ENCODE data around the gene NXNL1.
A peak's percentile ranks its signal among the peaks of the same experiment; 100 is the strongest.
"Not testable (repeated sequence)": the region's sequence is repeated elsewhere in the genome, so short reads cannot be mapped to it uniquely, and the experiment has no call there.

The NXNL1 gene

DNA sequence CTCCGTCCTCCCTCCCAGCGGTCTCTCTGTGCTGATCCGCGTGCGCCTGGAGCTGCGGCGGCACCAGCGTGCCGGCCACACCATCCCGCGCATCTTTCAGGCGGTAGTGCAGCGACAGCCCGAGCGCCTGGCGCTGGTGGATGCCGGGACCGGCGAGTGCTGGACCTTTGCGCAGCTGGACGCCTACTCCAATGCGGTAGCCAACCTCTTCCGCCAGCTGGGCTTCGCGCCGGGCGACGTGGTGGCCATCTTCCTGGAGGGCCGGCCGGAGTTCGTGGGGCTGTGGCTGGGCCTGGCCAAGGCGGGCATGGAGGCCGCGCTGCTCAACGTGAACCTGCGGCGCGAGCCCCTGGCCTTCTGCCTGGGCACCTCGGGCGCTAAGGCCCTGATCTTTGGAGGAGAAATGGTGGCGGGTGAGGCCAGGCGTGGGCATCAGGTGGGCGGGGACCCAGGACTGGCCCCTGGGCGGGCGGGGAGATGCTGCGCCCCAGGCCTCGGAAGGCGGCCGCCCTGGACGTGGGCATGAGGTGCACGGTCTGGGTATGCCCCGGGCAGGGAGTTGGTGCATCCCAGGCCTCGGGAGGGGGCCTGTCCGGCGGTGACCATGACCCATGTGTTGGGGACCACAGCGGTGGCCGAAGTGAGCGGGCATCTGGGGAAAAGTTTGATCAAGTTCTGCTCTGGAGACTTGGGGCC, 26.0 kb upstream of the NXNL1 start:
- no peak for DNase-seq (ENCODE audit: low spot score)

DNA sequence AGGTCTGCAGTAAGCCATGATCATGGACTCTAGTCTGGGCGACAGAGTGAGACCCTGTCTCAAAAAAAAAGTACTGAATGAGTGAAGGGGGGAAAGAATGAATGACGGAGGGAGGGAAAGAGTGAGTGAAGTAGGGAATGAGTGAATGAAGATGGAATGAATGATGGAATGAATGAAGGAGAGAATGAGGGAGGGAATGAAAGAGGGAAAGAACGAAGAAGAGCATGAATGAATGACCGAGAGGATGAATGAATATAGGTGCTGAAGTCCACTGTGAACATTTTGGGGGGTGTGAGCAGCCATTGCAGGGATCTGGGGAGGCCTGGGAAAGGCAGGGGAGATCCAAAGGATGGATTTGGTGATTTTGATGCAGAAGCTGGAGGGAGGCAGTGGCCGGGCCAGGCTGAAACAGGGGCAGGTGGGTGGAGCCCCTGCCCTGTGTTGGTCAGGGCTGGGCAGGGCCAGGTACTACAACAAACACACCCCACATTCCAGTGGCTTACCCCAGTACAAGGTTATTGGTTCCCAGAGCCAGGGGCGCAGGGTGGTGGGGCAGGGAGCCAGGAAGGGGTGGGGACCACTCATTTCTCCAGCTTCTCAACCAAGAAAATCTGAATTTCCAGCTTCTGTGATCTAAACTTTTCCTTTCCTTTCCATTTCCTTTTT, 23.9 kb upstream of the NXNL1 start:
- DNase-seq (ENCODE audit: low spot score), result no peak

DNA sequence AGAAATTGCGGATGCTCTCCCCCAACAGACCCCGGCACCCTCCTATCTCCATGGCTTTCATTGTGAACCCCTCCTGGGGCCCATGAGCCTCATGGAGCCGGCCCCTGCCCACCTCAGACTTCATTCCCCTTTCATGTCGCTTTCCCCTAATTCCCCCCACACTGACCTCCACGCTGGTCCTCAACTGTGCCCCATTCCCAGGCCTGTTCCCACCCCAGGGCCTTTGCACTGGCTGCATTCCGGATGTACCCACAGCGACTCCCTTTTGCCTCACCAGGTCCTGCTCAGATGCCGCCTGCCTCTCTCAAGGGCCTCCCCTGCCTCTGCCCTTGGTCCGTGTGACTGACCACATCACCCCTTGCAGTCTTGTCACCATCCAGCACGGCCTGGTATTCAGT, 22.9 kb upstream of the NXNL1 start:
- DNase-seq (ENCODE audit: low spot score), result no peak

DNA sequence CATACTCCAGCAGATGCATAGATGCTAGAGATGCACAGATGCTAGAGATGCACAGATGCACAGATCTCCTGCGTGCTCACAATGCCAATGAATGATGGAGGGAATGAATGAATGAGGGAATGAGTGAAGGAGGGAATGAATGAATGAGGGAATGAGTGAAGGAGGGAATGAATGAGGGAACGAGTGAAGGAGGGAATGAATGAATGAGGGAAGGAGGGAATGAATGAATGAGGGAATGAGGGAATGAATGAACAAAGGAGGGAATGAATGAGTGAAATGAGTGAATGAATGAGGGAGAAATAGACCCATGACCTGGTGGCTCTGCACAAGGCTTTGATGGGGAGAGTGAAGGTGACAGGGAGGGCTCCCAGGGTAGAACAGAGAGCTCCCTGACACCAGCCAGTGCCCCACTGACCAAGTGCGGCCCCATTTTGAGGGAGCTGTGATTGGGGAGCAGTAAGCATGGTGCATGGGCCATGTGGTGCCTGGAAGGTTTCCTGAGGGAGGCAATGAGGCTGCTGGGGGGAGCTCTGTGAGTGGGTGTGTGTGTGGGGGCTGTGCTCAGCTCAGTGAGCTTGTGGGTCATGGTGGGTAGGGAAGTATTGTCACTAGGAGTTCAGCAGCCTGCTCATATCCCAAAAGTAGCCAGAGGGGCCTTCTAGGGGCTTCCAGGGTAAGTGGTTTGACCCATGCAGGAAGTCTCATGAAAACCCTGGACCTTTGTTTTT, 22.3 kb upstream of the NXNL1 start:
- DNase-seq (ENCODE audit: low spot score), result no peak

DNA sequence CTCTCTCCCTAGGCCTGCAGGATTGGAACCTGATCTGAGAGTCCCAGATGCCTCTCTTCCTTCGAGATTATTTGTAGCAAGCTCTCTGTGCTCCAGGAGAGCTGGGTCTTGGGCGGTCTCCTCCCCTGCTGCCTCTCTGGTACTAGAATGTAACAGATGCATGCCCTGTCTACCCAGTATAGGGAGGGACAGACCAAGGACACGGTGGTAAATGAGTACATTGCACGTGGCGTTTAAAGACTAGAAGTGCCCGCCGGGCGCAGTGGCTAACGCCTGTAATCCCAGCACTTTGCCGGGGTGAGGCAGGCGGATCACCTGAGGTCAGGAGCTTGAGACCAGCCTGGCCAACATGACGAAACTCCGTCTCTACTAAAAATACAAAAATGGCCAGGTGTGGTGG, 21.3 kb upstream of the NXNL1 start:
- no peak for DNase-seq (ENCODE audit: low spot score)

DNA sequence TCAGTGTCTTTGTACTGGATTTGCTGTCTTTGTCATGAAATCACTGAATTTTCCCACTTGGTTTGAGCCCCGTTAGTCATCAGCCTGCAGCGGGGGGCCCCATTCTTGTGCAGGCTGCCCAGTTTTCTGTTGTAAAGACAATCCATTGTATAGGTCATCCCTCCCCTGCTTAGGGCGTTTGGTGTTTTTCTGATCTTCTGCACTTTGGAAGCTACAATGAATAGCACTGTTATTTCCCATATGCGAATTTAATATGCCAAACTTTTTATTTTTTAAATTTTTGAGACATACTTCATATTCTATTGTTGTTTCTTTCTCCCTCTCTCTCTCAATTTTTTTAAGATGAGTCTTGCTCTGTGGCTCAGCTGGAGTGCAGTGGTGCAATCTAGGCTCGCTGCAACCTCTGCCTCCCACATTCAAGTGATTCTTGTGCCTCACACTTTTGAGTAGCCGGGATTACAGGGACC, 18.6 kb upstream of the NXNL1 start:
- DNase-seq (ENCODE audit: low spot score), result peak; percentile 38

DNA sequence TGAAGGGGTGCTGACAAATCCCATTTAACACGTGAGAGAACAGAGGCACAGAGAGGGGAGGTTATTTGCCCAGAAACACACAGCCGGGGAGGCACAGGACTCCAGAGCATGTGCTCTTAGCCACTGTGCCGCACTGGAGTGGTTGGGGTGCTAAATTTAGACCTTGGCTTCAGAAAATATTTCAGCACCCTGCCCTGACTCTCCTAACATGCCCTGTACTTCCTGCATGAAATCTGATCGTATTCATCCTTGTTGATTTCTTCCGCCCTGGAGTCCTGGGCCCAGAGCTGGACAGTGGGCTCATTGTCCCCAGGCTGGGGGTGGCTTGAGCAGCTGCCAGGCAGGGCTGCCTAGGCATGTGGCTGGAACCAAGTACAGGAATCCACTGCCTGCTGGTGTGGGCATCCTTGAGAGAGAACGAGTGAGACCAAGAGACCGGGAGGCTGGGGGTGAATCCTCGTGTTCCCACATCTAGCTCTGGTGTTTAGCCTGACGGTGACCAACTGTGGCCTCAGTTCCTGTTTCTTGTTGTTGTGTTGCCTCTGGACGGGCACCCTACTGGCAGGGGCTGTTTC, 14.9 kb upstream of the NXNL1 start:
- DNase-seq (ENCODE audit: low spot score), result peak; percentile 44

DNA sequence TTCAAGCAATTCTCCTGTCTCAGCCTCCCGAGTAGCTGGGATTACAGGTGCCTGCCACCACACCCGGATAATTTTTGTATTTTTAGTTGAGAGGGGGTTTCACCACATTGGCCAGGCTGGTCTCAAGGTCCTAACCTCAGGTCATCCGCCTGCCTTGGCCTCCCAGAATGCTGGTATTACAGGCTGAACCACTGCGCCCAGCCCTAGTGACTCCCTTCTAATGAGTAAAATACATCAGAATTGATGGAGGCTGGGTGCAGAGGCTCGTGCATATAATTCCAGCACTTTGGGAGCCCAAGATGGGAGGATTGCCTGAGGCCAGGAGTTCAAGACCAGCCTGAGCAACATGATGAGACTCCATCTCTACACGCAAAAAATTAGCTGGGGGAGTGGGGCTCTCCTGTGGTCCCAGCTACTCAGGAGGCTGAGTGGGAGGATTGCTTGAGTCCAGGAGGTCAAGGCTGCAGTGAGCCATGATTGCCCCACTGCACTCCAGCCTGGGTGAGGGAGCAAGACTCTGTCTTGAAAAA, 14.3 kb upstream of the NXNL1 start:
- not testable (repeated sequence) for DNase-seq (ENCODE audit: low spot score)

DNA sequence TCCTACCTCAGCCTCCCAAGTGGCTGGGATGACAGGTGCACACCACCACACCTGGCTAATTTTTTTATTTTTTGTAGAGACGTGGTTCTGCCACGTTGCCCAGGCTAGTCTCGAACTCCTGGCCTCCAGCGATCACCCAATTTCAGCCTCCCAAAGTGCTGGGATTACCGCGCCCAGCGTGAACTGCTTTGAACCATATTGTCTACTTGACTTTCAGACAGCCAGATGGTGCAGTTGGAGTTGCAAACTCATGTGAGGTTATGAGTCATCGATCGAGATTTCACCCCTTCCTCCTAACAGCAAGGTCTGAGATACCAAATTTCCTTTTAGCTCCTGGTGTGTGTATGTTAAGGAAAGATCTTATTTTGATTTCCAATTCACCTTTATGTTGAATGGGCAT, 12.3 kb upstream of the NXNL1 start:
- DNase-seq (ENCODE audit: low spot score), result no peak

DNA sequence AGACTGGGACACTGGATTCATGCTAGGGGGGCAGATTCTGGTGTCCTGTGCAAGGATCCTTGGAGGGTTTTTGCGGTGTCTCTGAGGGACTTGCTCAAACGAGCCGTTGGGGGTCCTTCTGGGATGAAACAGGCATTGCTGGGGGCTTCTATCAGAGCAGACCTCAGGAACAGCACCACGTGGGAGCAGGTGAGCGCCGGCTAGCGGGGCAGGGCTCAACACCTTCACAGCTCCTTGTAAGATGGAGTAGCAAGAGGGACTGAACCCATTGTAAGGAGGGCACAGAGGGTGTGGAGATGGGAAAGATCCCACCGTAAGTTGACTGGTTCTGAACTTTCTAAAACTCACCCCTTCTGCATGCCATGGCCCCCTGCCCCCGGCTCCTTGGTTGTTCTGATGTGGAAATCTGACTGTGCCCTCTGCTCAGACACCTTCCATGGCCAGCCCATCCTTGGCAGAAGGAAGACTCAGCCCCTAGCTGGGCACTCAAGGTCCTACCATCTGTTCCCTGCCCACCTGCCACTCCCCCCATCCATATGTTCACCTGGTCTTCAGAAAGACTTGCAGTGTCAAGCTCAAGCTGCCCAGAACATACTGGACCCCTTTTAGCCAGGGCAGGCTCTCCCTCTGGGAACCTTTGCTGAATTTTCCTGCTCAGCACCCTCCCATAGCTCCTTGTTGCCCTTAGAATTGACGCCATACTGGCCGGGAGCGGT, 10.8 kb upstream of the NXNL1 start:
- no peak for DNase-seq (ENCODE audit: low spot score)

DNA sequence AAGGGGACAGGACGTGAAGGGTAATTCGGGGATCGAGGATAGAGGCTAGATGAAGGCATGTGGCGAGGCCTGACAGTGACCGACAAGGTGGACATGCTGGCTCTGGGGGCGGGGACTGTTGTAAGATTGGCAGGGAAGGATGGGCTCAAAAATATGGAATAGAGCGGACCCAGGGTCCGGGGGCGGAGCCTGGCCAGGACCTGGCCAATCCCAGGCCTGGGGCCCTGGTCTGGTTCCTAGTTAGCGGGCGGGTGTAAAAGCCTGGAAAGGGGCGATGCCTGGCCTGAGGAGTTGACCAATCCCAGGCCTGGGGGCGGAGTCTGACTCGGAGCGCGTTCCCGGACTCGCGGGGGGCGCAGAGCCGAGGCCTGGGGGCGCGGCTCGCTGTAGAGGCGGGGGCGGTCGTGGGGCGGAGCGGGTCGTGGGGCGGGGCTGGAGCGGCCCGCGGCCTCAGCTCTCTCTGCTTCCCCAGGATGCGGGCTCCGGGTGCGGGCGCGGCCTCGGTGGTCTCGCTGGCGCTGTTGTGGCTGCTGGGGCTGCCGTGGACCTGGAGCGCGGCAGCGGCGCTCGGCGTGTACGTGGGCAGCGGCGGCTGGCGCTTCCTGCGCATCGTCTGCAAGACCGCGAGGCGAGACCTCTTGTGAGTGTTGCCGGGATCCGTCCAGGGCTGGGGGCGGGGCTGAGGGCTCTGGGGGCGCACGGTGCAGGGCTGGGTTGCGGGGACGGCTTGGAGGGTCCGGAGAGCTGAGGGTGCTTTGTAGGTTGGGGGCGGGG, 9.5 kb upstream of the NXNL1 start, which contains the start of gene SLC27A1:
Gene SLC27A1, plus strand, starts transcription at position 457 of the 774 bp plus-strand sequence. Its CDS starts 17 bp downstream, at position 474.
- DNase-seq (ENCODE audit: low spot score), result peak; percentile 96

DNA sequence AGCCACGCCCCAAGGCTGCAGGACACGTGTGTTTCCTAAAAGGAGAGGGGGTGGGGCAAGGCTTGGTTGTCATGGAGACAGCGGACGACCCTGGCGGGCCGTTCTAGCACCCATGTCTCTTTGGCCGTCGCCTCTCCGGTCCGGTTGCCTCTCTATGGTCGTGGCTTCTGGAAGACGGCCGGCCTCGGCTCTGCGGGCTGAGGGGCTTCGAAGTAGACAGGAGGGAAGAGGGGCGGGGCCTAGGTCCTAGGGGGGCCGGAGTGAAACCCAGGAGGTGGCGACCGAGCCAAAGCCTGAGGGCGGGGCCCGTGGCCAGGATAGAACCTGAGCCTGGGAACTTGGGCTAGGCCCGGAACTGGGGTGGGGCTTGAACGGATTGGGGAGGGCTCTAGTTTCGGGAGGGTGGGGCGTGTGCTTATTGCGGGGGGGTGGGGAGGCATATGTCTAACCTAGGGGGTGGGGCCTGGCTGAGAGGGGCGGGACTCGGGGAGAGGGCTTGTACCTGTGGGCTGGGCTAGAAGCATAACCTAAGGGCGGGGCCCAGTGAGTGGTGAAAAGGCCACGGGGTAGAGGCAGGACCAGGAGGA, 8.8 kb upstream of the NXNL1 start:
- DNase-seq (ENCODE audit: low spot score), result peak; percentile 90

DNA sequence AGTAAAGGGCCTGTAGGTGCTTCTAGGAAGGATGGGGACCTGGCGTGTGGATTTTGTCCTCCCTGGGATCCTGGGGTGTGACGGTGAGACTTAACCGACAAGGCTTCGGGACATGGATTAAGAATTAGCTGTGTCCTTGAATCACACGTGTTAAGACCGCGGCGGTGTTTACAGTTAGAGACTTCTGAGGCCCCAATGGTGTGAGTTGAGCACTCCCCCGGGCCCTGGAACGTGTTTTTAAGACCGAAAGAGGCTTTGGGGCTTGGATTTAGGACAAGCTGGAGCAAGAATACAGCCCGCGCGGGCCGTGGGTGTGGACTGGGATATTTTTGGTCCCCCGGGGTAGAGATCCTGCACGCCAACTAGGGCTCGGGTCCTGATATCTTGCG, 8.4 kb upstream of the NXNL1 start:
- no peak for DNase-seq (ENCODE audit: low spot score)

DNA sequence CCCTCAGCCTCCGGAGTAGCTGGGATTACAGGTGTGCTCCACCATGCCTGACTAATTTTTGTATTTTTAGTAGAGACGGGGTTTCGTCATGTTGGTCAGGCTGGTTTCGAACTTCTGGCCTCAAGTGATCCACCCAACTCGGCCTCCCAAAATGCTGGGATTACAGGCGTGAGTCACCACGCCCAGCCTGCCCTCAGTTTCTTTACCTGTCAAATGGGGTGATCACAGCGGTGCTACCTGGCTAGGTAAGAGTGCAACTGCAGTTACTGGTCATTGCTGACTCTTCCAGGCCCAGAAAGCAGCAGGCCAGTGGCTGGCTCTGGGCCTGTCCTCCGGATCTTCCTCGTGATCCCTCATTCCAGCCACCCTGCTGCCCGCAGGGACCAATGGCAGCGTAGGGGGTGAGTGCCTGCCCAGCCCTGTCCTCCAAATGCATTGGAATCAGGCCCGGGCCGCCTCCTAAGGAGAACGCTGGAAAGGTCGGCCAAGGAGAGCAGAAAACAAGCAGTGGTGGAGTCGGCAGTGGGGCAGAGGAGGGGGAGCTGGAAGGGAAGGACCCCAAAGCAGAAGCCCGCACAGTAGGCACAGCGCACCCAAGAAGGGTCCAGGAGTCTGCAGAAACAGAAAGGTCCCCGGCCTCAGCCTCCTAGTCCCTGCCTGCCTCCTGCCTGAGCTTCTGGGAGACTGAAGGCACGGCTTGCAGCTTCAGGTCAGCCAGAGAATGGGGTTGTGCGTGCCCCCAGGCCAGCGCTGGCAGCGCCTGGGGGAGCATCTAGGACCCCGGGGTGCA, 7.8 kb upstream of the NXNL1 start:
- peak; percentile 25 for DNase-seq (ENCODE audit: low spot score)

DNA sequence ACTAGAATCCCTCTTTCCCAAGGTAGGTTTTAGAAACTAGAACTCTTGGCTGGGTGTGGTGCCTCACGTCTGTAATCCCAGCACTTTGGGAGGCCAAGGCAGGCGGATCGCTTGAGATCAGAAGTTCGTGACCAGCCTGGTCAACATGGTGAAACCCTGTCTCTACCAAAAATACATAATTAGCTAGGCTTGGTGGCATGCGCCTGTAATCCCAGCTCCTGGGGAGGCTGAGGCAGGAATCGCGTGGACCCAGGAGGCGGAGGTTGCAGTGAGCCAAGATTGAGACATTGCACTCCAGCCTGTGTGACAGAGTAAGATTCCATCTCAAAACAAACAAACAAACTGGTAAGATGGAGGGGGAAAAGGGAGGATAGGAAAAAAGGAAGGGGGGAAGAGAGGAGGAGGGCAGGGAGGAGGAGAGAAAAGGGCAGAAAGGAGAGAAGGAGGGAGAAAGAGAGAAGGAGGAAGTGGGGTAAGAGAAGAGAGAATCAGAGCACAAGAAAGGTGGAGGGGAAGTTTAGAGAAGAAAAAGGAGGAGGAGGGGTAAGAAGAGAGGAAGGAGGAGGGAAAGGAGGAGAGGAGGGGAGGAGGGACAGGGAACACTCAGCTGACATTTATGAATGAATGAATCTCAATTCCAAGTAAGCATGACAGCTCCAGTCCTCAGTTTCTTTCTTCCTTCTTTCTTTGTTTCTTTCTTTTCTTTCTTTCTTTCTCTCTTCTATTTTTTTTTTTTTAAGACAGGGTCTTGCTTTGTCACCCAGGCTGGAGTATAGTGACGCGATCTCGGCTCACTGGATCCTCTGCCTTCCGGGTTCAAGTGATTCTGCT, 7.0 kb upstream of the NXNL1 start:
- DNase-seq (ENCODE audit: low spot score), result no peak

DNA sequence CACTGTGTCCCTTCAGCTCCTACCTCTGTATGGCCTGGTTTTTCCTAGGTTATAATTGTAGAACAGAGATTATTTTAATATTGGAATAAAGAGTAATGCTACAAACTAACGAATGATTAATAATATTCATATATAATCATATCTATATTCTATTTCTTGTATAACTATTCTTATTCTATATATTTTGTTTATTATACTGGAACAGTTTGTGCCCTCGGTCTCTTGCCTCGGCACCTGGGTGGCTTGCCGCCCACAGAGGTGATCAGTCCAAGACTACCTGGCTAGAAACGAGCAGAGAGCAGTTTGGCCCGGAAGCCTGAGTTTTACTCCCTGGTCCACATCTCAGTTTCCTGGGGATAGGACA, 5.7 kb upstream of the NXNL1 start:
- DNase-seq (ENCODE audit: low spot score), result no peak

DNA sequence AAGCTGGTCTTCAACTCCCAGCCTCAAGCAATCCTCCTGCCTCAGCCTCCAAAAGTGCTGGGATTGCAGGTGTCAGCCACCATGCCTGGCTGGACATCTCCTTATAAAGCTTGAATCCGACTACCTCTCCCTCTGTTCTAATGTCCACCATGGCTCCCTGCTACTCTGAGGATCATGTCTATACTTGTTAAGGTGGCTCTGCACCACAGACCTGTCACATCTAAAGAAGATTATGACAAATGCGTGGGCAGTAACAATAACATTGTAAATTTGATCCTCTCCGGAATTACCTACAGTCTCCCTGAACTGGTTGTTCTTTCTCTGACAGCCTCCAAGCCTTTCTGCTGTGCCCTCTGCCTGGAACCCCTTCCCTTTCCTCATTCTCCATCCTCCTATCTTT, 1.8 kb downstream of the NXNL1 start:
- DNase-seq (ENCODE audit: low spot score), result no peak

DNA sequence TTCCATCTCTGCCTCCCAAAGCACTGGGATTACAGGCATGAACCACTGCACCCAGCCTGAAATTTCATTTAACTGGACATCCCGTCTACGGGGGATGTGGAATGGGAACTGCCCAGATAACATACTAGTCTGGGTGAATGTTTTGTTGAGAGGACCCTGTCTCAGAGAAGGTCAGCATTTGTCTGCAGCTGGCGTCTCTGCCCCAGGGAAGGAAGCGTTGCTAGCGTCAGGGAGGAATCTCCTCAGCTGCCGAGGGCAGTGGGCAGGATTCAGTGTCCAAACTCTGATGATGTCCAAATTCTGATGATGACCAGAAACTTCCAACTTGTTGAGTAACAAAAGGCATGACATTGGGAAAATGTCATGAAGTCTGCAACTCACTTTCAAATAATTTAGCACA, 3.1 kb downstream of the NXNL1 start:
- DNase-seq (ENCODE audit: low spot score), result no peak

DNA sequence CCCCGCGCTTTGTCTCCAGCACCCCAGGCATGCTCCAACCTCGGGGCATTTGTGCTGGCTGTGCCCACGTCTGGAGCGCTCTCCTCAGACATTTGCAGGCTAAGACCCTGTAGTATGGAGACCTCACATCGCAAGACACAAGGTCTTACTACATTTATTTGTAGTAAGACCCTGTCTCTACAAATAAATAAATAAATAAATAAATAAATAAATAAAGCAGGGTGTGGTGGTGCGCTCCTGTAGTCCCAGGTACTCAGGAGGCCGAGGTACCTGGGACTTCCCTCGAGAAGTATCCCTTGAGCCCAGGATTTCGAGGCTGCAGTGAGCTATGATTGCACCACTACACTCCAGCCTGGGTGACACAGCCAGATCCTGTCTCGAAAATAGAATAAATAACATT, 4.6 kb downstream of the NXNL1 start:
- DNase-seq (ENCODE audit: low spot score), result no peak
